NCI-H2029 treated with DMSO at 0.1 percent for 48 hours (cell line): ENCODE results near the gene GREB1L.

Experiments used
- DNase-seq: peaks from one replicate; lab custom pipeline; 2025; lab: John Stamatoyannopoulos, UW

GREB1L gene

DNA sequence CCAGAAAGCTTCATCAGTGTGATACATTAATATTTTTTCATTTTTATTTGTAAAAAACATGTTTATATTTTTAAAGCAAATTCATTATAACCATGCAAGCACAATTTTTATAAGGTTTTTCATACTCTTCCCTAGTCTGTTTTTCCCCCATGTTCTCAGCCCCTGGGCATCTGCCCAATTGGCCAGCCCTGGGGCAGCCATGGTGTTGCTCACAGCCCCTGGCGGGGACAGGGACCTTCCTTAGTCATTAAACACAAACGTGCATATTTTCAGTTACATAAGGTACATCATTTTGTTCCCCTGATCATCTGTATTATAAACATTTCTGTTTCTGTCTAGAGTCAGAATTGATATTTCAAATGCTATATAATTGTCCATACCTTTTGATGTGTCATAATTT lies 208.5 kb downstream of the GREB1L start:
- no peak for DNase-seq

GRCh38 chr18:21450913-21451312 lies 208.9 kb downstream of the GREB1L start:
- no peak for DNase-seq

DNA sequence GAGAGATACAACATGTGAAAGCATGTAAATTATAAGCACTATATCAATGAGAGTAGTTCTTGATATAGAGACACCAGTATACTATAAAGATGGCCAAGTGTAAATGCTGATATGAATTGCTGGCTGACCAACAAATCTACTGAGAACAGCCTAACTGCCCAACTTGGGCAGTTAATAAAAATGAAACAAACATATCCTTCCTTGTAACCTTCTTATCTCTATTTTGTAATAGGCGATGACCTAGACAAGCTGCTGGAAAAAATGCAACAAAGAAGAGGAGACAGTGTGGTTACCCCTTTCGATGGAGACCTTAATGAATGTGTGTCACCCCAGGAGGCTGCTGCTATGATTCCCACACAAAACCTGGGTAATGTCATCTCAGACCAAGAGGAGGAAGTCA lies 209.8 kb downstream of the GREB1L start:
- no peak for DNase-seq

- DNase-seq, result no peak
These were observed 210.3 kb downstream of the GREB1L start for GRCh38 chr18:21452276-21452780.

GRCh38 chr18:21452796-21453510 lies 210.9 kb downstream of the GREB1L start:
- no peak for DNase-seq

GRCh38 chr18:21453511-21453901 lies 211.5 kb downstream of the GREB1L start:
- no peak for DNase-seq

DNA sequence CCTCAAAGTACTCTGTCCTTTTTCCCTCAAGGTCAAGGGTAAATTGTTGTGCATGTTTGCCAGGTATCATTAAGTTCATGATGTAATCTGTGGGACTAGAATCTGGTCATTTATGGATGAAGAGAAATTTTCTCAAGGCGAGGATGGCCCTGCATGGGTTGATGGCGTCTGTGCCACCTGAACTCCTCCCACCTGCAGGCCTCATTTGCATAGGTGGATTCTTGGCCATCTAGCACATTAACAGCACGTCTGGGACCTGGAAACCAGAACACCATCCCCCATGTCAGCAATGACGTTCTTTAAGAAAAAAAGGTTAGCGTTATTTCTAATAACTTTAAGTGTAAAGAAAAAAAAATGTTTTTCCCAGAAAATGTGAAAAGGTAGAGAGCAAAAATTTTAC lies 212.7 kb downstream of the GREB1L start:
- DNase-seq, result no peak

DNA sequence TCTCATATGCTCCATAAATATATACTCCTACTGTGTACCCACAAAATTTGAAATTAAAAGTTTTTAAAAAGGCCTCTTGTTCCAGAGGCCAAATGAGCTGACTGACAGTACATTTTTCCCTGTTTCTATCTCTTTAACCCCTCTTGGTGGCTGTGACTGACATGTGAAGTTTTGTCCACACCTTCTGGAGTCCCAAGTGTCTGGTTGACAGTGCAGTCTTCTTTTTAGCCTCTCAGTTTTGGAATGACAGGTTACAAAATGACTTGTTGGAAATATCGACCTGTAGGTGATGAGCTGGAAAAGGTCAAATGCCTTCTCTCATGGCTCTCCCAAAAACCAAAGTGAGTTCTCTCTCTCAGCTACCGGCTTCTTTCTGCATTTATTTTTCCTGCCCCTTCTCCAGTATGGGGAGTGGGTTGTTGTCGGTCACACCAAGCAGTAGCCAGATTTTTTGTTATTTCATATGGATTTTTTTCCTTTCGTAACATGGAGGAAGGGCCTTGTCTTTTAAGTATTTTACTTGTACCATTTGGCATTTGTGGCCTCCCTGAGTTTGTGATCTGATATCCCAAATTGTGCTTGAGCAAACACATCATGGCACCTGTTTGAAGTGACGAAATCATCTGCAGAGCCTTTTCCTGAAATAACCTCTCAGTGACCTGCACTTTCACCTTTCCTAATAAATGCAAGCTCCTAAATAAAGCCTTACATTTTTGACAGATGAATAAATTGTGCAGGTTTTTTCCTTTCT lies 214.6 kb downstream of the GREB1L start:
- DNase-seq, result no peak

- no peak for DNase-seq
These were observed 215.1 kb downstream of the GREB1L start for GRCh38 chr18:21457179-21457535.

DNA sequence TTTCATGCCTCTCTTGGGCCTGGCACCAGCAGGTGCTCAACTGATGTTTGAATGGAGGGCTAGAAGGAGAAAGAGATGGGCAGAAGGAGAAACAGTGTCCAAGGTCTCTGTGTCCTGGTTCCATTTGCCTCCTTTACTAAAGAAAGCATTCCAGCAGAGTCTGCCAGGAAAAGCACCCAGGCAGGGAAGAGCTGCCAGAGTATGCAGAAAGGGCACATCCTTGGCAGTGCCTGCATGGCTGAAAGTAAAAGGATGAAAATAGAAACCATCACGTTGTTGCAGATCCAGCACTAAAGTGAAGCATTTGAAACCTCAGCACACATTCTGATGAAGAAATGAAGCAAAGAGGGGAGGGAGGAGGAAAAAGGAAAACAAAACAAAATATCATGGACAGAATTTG lies 216.3 kb downstream of the GREB1L start:
- no peak for DNase-seq

- no peak for DNase-seq
These were observed 216.8 kb downstream of the GREB1L start for GRCh38 chr18:21458788-21459187.

GRCh38 chr18:21459706-21460286 lies 217.8 kb downstream of the GREB1L start:
- DNase-seq, result no peak

- no peak for DNase-seq
These were observed 219.4 kb downstream of the GREB1L start for GRCh38 chr18:21461460-21461859.

- no peak for DNase-seq
These were observed 221.7 kb downstream of the GREB1L start for GRCh38 chr18:21463718-21464117.

GRCh38 chr18:21468514-21469164 lies 226.6 kb downstream of the GREB1L start:
- DNase-seq, result no peak

GRCh38 chr18:21472741-21473140 lies 230.7 kb downstream of the GREB1L start:
- DNase-seq, result no peak

GRCh38 chr18:21474621-21475020 lies 232.6 kb downstream of the GREB1L start:
- no peak for DNase-seq

DNA sequence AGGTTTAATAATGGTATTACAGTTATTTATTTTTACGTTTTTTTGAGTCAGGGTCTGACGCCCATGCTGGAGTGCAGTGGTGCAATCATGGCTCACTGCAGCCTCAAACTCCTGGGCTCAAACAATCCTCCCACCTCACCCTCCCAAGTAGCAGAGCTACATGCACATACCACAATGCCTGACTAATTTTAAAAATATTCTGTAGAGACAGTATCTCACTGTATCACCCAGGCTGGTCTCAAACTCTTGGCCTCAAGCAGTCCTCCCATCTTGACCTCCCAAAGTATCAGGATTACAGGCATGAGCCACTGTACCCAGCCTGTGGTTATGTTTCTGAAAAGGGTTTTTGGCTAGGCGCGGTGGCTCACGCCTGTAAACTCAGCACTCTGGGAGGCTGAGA lies 237.7 kb downstream of the GREB1L start:
- no peak for DNase-seq

DNA sequence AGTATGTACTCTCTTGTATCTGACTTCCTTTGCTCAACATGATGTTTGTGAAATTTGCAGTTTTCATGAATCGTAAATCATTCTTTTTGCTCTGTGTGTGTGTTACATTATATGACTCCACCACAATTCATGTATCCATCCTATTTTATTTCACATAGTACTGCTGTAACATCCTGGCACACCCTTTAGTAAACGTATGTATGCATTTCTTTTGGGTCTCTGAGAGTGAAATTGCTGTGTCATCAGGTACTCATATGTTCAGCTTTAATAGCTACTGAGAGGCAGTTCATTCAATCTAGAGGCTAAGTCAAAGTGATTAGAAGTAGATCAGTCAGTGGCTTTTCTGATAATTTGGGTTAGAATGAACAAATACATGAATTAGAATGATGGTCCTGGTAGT lies 239.7 kb downstream of the GREB1L start:
- DNase-seq, result no peak

GRCh38 chr18:21483051-21483450 lies 241.0 kb downstream of the GREB1L start:
- DNase-seq, result no peak

- no peak for DNase-seq
These were observed 243.0 kb downstream of the GREB1L start for GRCh38 chr18:21484851-21485636.

DNA sequence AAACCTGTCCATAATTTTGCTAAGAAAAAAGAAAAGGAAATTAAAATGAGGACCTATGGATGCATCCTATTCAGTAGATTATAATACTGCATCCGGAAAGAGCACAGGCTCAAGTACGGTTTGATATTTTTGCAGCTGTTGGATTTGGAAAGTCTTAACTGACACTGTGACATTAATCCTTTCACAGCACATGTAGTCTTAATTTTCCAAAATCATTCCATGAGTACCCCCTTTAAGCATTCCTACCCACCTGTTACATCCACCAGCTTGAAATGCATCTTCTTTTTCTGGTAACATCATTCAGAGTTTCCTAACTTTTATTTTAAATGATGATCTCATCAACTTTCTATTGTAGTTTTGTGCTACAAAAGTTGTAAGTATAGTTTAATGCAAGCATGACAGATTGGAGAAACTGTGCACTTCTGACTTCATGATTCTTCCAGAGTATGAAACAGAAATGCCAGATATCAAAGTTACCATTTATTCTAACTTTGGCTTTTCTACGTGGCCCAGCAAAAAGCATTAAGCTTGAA lies 244.9 kb downstream of the GREB1L start:
- no peak for DNase-seq
